Naive thymus-derived CD4-positive, alpha-beta T cell (primary cell): ENCODE results near the gene COL4A6. TPM values are rescaled to one million over a fixed set of nuclear protein-coding genes. Genes with fewer than 3 reads are reported as not detected.

Experiments
- ATAC-seq: fragments of 150-1000 bp; cut with Tn5 transposase; 2 replicates; pipeline ENCODE4 v1.10.0; 2021; ENCODE audit warnings: mild to moderate bottlenecking, moderate library complexity
- CTCF ChIA-PET: fragments of 350-600 bp; sonication (Branson Sonifier 250); formaldehyde crosslinking; loops from one replicate; lab custom pipeline; 2021; ENCODE audit warnings: antibody characterized with exemption; lab: Charles Lee
- POLR2A ChIA-PET: fragments of 350-600 bp; sonication (Branson Sonifier 250); formaldehyde crosslinking; loops from one replicate; lab custom pipeline; 2021; ENCODE audit warnings: antibody characterized with exemption, inconsistent platforms; lab: Charles Lee
- DNase-seq, 9 donors: peaks; one replicate each; pipeline versions ENCODE4 v3.0.0 to v3.0.0-alpha.2; 2020 to 2022; ENCODE audit warnings: mixed read lengths in 1 of 9
- H3K27ac ChIP-seq: one replicate; pipeline ENCODE4 v1.7.0; 2013; ENCODE audit warnings: mild to moderate bottlenecking, low read depth, low read length, moderate library complexity
- H3K27me3 ChIP-seq, 2 donors: one replicate each; pipeline ENCODE4 v1.7.0; 2013; ENCODE audit warnings: low read length in 2 of 2, mild to moderate bottlenecking in 2 of 2, moderate library complexity in 2 of 2; ENCODE audit not compliant: control insufficient read depth in 2 of 2, insufficient read depth in 2 of 2
- H3K36me3 ChIP-seq, 3 experiments: 1 replicate in 2 of 3; 2 replicates in 1 of 3; pipeline ENCODE4 v1.7.0; 2013; ENCODE audit warnings: low read length in 3 of 3, mild to moderate bottlenecking in 3 of 3, moderate library complexity in 1 of 3; ENCODE audit not compliant: insufficient read depth in 3 of 3, control insufficient read depth in 2 of 3
- H3K4me1 ChIP-seq, 2 donors: one replicate each; pipeline ENCODE4 v1.7.0; 2013; ENCODE audit warnings: low read length in 2 of 2, mild to moderate bottlenecking in 2 of 2, moderate library complexity in 1 of 2; ENCODE audit not compliant: control insufficient read depth in 2 of 2, insufficient read depth in 2 of 2
- H3K4me3 ChIP-seq: 2 replicates; pipeline ENCODE4 v1.7.0; 2013; ENCODE audit warnings: mild to moderate bottlenecking, low read length
- H3K9me3 ChIP-seq, 3 experiments: 1 replicate in 2 of 3; 2 replicates in 1 of 3; pipeline ENCODE4 v1.7.0; 2013; ENCODE audit warnings: low read length in 3 of 3; ENCODE audit not compliant: control insufficient read depth in 2 of 3
- H3K27ac Mint-ChIP-seq, 9 donors: one replicate each; pipeline ENCODE4 v1.8.0; 2020 to 2022; ENCODE audit warnings: mixed read lengths in 9 of 9, mild to moderate bottlenecking in 8 of 9, moderate library complexity in 5 of 9, inconsistent platforms in 2 of 9
- H3K27me3 Mint-ChIP-seq, 5 donors: one replicate each; pipeline ENCODE4 v1.8.0; 2021 to 2022; ENCODE audit warnings: mixed read lengths in 5 of 5, mild to moderate bottlenecking in 1 of 5
- H3K36me3 Mint-ChIP-seq, 5 donors: one replicate each; pipeline ENCODE4 v1.8.0; 2020 to 2022; ENCODE audit warnings: mixed read lengths in 5 of 5, mild to moderate bottlenecking in 3 of 5, inconsistent platforms in 1 of 5
- H3K4me1 Mint-ChIP-seq, 7 donors: one replicate each; pipeline ENCODE4 v1.8.0; 2020 to 2022; ENCODE audit warnings: mixed read lengths in 7 of 7, mild to moderate bottlenecking in 3 of 7, inconsistent platforms in 1 of 7
- H3K4me3 Mint-ChIP-seq, 10 donors: one replicate each; pipeline ENCODE4 v1.8.0; 2020 to 2022; ENCODE audit warnings: mild to moderate bottlenecking in 10 of 10, mixed read lengths in 10 of 10, moderate library complexity in 6 of 10, inconsistent platforms in 2 of 10
- H3K9me3 Mint-ChIP-seq, 11 donors: one replicate each; pipeline ENCODE4 v1.8.0; 2020 to 2022; ENCODE audit warnings: mixed read lengths in 11 of 11, mild to moderate bottlenecking in 4 of 11, inconsistent platforms in 1 of 11, moderate library complexity in 1 of 11
- intact Hi-C, 2 donors: fragments of 100-400 bp; cut with micrococcal nuclease; formaldehyde crosslinking; loops; one replicate each; pipeline ENCODE4 v1.15.1; 2023
- polyA plus RNA-seq, 2 donors: library from polyadenylated mRNA; unstranded; fragments of 300-500 nt; fragmentation: Illumina TruSeq; gene quantifications; one replicate each; pipeline ENCODE4 v1.2.3, GENCODE V29; 2021
- total RNA-seq, 6 experiments: library from RNA in 5 of 6; stranded (reverse) in 5 of 6; gene quantifications; 1 replicate in 5 of 6; 2 replicates in 1 of 6; pipeline ENCODE4 v1.2.3 and lab custom pipeline; 2021 to 2026

The COL4A6 gene
- total and polyA plus RNA-seq, 7 experiments from 2014 or later: not detected

DNA sequence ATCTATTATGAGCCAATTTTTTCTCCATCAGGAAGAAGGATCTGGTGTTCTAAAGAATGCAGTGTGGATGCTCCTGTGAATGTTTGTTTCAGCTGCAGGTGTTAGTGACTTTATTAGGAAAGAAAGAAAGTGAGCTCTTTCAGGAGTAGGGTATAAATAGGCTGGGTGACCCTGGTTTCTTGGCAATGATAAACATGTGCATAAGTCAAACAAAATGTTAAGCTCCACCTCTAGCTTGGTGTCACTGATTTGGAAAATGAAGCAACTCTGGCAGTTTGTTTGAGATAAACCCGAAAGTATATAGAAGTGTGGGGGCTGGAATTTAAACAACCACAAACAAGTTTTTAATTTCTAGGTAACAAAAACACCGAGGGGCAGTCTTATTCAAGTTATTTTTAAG is 152.3 kb downstream of the COL4A6 start:
- CTCF ChIA-PET: no interaction called here
- H3K9me3 Mint-ChIP-seq: peaks cover 0 to 2% (median 0%) of the 10 kb centered on the region in 11 donors

DNA sequence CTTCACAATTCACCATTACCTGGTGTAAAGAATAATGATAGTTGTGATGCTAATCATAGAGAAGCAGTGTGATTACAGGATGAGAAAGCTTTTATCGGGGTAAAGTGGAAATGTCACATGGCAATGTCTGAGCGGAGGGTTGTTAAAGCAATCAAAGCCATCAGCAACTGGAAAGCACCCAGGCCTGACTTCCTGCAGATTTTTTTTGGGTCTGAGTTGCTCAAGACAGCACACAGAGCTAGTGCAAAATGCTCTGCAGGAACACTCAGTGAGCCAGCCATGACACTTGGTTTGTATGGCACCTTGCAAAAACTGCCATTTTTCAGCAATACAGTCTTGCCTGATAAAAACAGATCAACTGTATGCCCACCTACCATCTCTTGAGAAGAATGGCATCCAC is 152.9 kb downstream of the COL4A6 start:
- ChIA-PET POLR2A (no interaction called here), CTCF (interaction anchor here (0.5 kb wide), 1 partner anchor 69 kb away, joined by 4 read pairs; no protein-coding TSS in a partner anchor)
- intact Hi-C loops: no loop called here
- H3K4me3 Mint-ChIP-seq: no peak overlapping the region
- H3K9me3 Mint-ChIP-seq: peaks cover 0 to 2% (median 0%) of the 10 kb centered on the region in 11 donors
- H3K36me3 Mint-ChIP-seq: no peaks in the 10 kb centered on the region
- H3K27ac Mint-ChIP-seq: no peak overlapping the region
- DNase-seq (no peak), ATAC-seq (no peak)
- no peaks in the 10 kb centered on the region for H3K27me3 ChIP-seq
- no peak overlapping the region for H3K4me3 ChIP-seq
- no peaks in the 10 kb centered on the region for H3K36me3 ChIP-seq
- no peaks in the 10 kb centered on the region for H3K9me3 ChIP-seq
- H3K27ac ChIP-seq: no peak overlapping the region
- no peaks in the 10 kb centered on the region for H3K4me1 Mint-ChIP-seq
- H3K4me1 ChIP-seq: no peaks in the 10 kb centered on the region
- H3K27me3 Mint-ChIP-seq: peaks cover 0 to 4% (median 0%) of the 10 kb centered on the region in 5 donors

More for the DNA sequence above, 152.3 kb downstream of the COL4A6 start:
- Histone ChIP-seq H3K9me3 (no peaks in the 10 kb centered on the region), H3K36me3 (no peaks in the 10 kb centered on the region), H3K27ac (no peak overlapping the region), H3K4me1 (no peaks in the 10 kb centered on the region), H3K4me3 (no peak overlapping the region), H3K27me3 (no peaks in the 10 kb centered on the region)
- POLR2A ChIA-PET: no interaction called here
- ATAC-seq (no peak), DNase-seq (no peak)
- no peak overlapping the region for H3K4me3 Mint-ChIP-seq
- no peaks in the 10 kb centered on the region for H3K4me1 Mint-ChIP-seq
- intact Hi-C loops: no loop called here
- H3K36me3 Mint-ChIP-seq: no peaks in the 10 kb centered on the region
- H3K27me3 Mint-ChIP-seq: peaks cover 0 to 4% (median 0%) of the 10 kb centered on the region in 5 donors
- no peak overlapping the region for H3K27ac Mint-ChIP-seq

DNA sequence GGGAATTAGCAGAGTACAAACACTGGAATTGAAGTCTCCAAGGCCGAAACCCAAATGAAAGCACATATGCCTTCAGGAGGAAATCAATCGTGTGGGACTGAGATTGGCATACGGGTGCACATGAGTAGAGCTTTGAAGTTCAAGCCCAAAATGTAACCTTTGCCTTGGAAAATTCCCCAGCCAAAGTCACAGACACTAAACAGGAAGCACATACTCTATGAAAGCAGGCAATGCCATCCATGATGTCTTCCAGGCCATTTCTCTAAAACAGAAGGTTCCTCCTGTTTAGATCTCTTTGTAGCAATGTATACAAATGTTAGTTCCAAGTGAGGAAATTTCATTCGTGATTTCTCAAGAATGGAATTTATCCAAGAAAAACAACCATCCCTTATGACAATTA is 162.5 kb downstream of the COL4A6 start:
- H3K36me3 Mint-ChIP-seq: no peaks in the 10 kb centered on the region
- ATAC-seq: no peak
- no peak for DNase-seq
- H3K4me1 Mint-ChIP-seq: no peaks in the 10 kb centered on the region
- Histone ChIP-seq H3K4me1 (no peaks in the 10 kb centered on the region), H3K36me3 (no peaks in the 10 kb centered on the region), H3K9me3 (no peaks in the 10 kb centered on the region), H3K27ac (no peak overlapping the region), H3K27me3 (no peaks in the 10 kb centered on the region), H3K4me3 (no peak overlapping the region)
- peaks cover 4 to 7% (median 6%) of the 10 kb centered on the region in 5 donors for H3K27me3 Mint-ChIP-seq
- CTCF ChIA-PET: no interaction called here
- no peak overlapping the region for H3K4me3 Mint-ChIP-seq
- POLR2A ChIA-PET: no interaction called here
- H3K27ac Mint-ChIP-seq: no peak overlapping the region
- intact Hi-C loops: no loop called here
- H3K9me3 Mint-ChIP-seq: peaks cover 0 to 2% (median 0%) of the 10 kb centered on the region in 11 donors

DNA sequence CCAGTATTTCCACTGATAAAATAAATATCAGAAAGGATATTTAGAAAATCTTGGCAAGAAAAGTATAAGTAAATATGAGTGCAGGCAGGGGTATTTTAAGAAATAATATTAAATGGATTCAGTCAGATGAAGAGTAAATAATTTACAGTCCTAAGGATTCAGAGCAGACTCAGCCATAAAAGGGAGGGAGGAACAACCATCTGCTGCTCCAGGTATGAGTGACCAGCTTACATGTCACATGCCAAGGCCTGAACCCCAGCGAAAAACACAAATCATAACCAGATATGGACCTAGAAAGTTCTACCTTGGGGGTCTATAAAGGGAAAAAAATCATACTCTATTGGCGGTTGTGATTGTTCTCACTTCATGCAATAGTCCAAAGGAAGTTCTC is 166.8 kb downstream of the COL4A6 start:
- ATAC-seq (no peak), DNase-seq (no peak)
- peaks cover 0 to 2% (median 0%) of the 10 kb centered on the region in 11 donors for H3K9me3 Mint-ChIP-seq
- CTCF ChIA-PET: no interaction called here
- no peaks in the 10 kb centered on the region for H3K36me3 ChIP-seq
- no peaks in the 10 kb centered on the region for H3K4me1 ChIP-seq
- intact Hi-C loops: no loop called here
- H3K4me3 Mint-ChIP-seq: no peak overlapping the region
- POLR2A ChIA-PET: no interaction called here
- no peaks in the 10 kb centered on the region for H3K27me3 ChIP-seq
- H3K4me3 ChIP-seq: no peak overlapping the region
- no peaks in the 10 kb centered on the region for H3K4me1 Mint-ChIP-seq
- H3K27ac Mint-ChIP-seq: no peak overlapping the region
- H3K27me3 Mint-ChIP-seq: peaks cover 4 to 7% (median 6%) of the 10 kb centered on the region in 5 donors
- no peaks in the 10 kb centered on the region for H3K36me3 Mint-ChIP-seq
- H3K27ac ChIP-seq: no peak overlapping the region
- H3K9me3 ChIP-seq: no peaks in the 10 kb centered on the region

DNA sequence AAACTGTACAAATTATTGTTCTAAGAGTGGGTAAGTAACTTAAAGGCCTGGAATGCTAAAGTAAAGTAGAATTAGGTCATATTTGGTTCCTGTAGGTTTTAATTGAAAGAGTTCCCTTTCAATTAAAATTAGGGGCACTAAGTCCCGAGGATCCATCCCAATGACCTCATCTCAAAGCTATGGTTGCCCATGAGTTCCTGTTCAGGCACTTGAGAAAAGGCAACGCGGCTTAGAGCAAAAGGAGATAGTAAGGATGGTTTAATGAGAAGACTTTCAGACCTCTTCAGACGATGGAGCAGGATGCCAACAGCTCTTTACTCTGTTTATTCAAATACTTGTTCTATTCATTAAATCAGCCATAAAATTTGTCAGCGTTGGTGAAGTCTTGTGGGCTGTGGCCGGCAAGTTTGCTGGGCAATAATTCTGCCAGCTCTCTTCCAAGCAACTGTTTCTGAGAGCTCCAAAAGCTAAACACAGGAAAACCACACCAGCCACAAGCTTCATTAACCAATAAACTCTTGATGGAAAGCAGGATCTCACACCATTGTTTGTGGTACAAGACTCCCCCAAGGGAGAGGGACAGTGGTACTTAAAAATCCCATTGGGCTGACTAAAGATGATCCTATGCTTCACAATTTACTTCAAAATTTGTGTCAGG is 167.4 kb downstream of the COL4A6 start:
- ATAC-seq (no peak), DNase-seq (no peak)
- H3K36me3 Mint-ChIP-seq: no peaks in the 10 kb centered on the region
- Histone ChIP-seq H3K27me3 (no peaks in the 10 kb centered on the region), H3K27ac (no peak overlapping the region), H3K36me3 (no peaks in the 10 kb centered on the region), H3K4me1 (no peaks in the 10 kb centered on the region), H3K9me3 (no peaks in the 10 kb centered on the region), H3K4me3 (no peak overlapping the region)
- peaks cover 0 to 2% (median 0%) of the 10 kb centered on the region in 11 donors for H3K9me3 Mint-ChIP-seq
- no peak overlapping the region for H3K4me3 Mint-ChIP-seq
- no peaks in the 10 kb centered on the region for H3K4me1 Mint-ChIP-seq
- ChIA-PET CTCF (no interaction called here), POLR2A (no interaction called here)
- no peak overlapping the region for H3K27ac Mint-ChIP-seq
- peaks cover 4 to 12% (median 6%) of the 10 kb centered on the region in 5 donors for H3K27me3 Mint-ChIP-seq
- intact Hi-C loops: no loop called here

DNA sequence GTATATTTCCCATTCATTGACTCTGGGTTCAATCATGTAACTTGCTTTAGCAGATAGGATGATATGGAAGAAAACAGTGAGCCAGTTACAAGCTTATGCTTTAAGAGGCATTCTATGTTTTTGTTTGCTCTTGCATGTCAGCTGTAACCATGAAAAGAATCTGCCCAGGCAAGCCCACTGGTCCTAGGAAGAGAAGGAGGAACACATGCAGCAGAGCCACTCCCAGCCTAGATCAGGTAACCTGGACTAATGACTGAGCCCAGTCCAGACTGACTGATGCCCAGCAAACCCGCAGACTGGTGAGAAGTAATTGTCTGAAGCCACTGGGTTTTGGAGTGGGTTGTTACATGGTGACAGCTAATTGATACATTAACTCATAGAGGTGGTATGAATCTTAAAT is 167.9 kb downstream of the COL4A6 start:
- no peak for DNase-seq
- H3K36me3 ChIP-seq: no peaks in the 10 kb centered on the region
- ATAC-seq: no peak
- H3K27ac ChIP-seq: no peak overlapping the region
- ChIA-PET POLR2A (no interaction called here), CTCF (no interaction called here)
- H3K4me3 Mint-ChIP-seq: no peak overlapping the region
- H3K9me3 Mint-ChIP-seq: peaks cover 0 to 2% (median 0%) of the 10 kb centered on the region in 11 donors
- H3K27me3 ChIP-seq: no peaks in the 10 kb centered on the region
- no peaks in the 10 kb centered on the region for H3K4me1 ChIP-seq
- intact Hi-C loops: no loop called here
- H3K36me3 Mint-ChIP-seq: no peaks in the 10 kb centered on the region
- H3K4me1 Mint-ChIP-seq: no peaks in the 10 kb centered on the region
- H3K9me3 ChIP-seq: no peaks in the 10 kb centered on the region
- no peak overlapping the region for H3K27ac Mint-ChIP-seq
- no peak overlapping the region for H3K4me3 ChIP-seq
- peaks cover 4 to 16% (median 6%) of the 10 kb centered on the region in 5 donors for H3K27me3 Mint-ChIP-seq

DNA sequence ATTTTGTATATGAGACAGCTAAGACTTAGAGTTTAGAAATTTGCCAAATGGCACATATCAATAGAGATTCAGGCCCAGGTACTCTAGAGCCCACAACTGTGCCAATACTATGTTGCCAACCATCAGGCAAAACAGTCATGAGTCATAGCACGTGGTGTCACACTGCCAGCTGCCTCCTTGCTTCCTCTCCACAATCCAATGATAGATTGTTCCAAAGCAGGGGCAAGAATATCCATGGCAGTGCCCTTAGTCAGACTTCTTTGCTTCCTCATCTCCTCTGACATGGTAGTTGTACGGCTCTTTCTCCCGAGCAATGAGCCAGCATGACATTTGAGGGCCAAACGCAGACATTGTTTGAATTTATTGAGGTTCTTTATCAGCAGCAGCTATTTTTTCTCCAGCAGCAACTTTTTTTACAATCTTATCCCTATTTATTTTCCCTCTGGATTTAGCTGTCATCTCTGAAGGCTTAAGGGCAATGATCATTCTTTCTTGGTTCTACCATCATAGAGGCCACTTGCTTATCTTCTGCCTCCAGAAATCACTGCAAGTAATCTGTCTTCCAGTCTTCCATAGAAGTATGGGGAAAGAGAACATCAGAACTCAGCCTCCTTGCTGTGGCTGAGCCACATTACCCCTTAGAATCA is 169.7 kb downstream of the COL4A6 start:
- H3K4me3 ChIP-seq: no peak overlapping the region
- H3K27ac ChIP-seq: no peak overlapping the region
- intact Hi-C loops: no loop called here
- H3K27ac Mint-ChIP-seq: no peak overlapping the region
- no peak for DNase-seq
- H3K4me3 Mint-ChIP-seq: no peak overlapping the region
- no peaks in the 10 kb centered on the region for H3K36me3 ChIP-seq
- H3K9me3 Mint-ChIP-seq: peaks cover 0 to 1% (median 0%) of the 10 kb centered on the region in 11 donors
- no peaks in the 10 kb centered on the region for H3K27me3 ChIP-seq
- no peaks in the 10 kb centered on the region for H3K4me1 Mint-ChIP-seq
- H3K4me1 ChIP-seq: no peaks in the 10 kb centered on the region
- POLR2A ChIA-PET: no interaction called here
- CTCF ChIA-PET: no interaction called here
- H3K9me3 ChIP-seq: no peaks in the 10 kb centered on the region
- no peak for ATAC-seq
- H3K36me3 Mint-ChIP-seq: no peaks in the 10 kb centered on the region
- H3K27me3 Mint-ChIP-seq: peaks cover 0 to 12% (median 6%) of the 10 kb centered on the region in 5 donors
